GM19023 (cell line): ENCODE measurements around the gene XPO4.
"Not testable (repeated sequence)": the region's sequence is repeated elsewhere in the genome, so short reads cannot be mapped to it uniquely, and the experiment has no call there.

Experiments
- ATAC-seq: cut with Tn5 transposase; IDR thresholded peaks from one replicate; pipeline ENCODE4 v1.9.1; 2021; ENCODE audit warnings: mild to moderate bottlenecking, moderate library complexity; ENCODE audit not compliant: unreplicated experiment

XPO4 gene

DNA sequence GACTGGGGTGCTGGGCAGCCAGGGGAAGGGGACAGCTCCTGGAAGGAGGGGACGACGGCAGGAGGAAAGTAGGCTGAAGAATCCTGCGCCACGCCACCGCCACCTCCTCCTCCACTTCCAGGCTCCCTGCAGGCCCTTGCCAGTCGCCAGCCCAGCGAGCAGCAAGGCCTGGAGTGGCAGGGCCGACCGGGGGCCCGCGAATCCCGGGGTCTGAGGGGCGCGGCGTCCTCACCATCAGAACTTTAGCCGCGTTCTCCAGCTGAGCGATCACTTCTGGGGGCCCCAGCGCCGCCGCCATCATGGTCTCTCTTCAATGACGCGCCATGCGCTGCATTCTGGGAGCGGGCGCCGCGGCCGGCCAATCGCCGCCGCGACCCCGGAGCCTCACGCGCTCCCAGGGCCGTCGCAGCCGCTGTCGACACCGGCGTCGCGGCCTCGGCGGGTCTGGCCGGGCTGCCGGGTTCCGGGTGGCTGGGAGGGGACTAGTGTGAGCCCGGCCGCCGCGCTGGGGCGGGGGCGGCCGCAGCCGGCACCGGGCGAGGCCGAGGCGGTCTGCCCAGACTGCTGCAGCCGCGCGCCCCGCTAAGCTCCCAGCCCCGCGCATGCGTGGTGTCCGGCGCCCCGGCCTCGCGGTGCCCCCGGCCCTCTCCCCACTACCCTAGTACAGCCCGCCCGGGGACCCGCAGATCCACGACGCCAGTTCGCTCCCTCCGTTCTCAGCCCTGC lies at the start of gene XPO4:
Gene XPO4, minus strand, starts transcription at position 309 of the 726 bp plus-strand sequence. Its CDS starts 8 bp downstream, at position 301.
- peak; percentile 94 for ATAC-seq

DNA sequence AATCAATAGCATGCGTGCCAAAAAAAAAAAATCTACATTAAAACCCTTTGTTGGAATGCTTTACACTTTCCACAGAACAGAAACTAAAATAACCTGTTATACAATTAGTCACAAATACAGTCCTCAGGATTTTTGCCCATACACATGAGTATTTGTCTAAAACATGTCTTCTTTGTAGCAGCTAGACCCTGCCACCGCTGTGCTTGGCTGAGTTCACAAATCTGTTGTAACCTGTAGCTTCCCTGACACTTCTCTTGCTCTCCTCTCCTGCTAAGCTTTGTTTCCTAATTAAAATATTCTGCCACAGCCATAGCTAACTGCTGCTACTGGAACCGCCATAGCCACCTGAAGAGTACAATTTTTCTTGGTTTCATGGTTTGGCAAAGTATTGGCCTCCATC lies 45.5 kb upstream of the XPO4 start:
- not testable (repeated sequence) for ATAC-seq

DNA sequence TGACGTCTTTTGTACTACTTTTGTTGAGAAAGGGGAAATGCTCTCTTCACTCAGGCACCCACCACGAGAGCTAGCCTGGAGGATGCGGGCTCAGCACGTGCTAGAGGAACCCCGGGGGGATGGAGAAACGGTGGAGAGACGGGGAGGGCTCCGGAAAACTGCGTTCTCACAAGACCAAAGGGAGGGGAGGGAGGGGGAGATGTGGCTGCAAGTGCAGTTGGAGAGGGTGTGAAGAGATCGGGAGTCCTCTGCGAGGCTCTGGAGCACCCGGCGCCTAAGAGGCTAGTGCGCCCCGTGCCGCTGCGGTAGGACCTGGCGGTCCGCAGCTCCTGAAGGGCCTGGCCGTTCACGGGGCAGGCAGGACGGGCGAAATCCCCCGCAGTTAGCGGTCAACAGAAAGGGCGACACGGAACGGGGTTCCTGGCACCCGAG lies 43.4 kb upstream of the XPO4 start:
- ATAC-seq, result no peak

DNA sequence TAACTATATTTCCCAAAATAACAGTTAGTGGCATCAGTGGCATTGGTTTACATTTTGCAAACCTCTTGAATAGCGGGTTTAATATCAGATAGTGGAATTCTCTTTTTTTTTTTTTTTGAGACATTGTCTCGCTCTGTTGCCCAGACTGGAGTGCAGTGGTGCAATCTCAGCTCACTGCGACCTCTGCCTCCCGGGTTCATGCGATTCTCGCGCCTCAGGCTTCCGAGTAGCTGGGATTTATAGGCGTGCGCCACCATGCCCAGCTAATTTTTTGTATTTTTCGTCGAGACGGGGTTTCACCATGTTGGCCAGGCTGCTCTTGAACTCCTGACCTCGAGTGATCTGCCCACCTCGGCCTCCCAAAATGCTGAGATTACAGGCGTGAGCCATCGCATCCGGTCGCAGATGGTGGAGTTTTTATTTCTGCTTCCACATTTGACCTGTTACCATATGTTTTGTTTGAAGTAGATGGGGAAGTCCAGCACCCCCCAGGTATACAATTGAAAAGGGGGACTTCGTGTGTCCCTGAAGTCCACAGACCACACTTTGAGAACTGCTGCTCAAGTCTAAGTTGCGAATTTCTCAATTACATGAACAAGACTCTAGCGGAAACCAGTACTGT lies 40.5 kb upstream of the XPO4 start:
- no peak for ATAC-seq

DNA sequence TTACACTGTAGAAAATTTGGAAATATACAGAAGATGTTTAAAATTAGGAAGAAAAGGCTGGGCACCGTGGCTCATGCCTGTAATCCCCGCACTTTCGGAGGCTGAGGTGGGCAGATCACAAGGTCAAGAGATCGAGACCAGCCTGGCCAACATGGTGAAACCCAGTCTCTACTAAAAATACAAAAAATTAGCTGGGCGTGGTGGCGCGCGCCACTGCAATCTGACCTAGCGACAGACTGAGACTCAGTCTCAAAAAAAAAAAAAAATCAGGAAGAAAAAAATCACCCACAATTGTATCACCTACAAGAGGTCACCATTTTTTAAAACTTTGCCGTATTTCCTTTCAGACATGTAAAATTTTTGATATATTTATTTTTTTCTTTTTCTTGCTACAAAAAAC lies 38.0 kb upstream of the XPO4 start:
- not testable (repeated sequence) for ATAC-seq

DNA sequence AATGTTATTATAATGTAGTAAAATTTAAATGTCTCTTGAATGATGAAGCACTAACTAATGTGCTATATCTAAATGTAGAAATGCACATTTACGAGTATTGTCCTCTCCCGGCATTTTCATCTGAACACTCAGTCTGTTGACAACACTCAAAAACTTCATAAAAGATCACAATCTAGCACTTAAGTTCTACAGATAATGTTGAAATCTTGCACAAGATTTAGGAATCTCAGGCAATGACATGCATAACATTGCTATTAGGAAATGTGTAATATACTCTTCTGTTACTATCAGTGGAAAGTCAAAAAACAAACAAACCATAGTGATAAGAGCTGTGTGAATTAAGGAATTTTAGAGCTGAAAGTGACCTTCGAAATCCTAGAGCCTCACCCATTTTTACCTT lies 37.5 kb upstream of the XPO4 start:
- ATAC-seq, result no peak

DNA sequence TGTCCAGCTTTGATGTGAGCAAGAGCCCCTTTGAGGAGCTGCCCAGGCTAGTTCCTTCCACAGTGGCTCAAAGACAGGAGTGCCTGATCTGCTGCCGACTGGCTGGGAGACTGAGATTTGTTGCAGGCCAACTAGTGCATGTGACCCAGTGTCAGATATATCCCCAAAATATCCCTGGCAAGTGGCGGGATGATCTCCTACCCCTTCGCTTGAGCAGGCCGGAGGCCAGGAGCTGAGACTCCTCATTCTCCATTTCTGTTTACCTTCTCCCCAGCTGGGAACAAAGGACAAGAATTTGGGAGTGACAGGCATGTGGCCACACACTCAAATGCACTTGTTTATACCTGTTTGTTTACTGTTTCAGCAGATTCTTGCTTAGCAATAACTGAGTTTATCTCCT lies 37.1 kb upstream of the XPO4 start:
- no peak for ATAC-seq

DNA sequence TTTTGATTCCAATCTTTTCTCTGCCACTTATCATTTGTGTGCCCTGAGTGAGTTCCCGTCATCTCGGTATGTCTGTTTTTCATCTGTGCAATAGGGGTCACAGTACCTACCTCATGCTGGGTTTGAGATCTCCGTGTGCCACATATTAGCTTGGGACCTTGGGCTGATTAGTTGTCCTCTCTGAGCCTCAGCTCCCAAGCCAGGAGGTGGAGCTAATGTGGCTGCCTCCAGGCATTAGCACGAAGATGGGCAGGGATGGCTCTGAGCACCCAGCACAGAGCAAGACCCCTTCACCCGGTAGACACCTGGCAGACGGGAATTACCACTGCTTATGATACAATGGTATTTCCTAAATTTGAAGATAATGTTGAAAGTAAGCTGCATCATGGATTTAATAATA lies 35.8 kb upstream of the XPO4 start:
- ATAC-seq, result no peak

DNA sequence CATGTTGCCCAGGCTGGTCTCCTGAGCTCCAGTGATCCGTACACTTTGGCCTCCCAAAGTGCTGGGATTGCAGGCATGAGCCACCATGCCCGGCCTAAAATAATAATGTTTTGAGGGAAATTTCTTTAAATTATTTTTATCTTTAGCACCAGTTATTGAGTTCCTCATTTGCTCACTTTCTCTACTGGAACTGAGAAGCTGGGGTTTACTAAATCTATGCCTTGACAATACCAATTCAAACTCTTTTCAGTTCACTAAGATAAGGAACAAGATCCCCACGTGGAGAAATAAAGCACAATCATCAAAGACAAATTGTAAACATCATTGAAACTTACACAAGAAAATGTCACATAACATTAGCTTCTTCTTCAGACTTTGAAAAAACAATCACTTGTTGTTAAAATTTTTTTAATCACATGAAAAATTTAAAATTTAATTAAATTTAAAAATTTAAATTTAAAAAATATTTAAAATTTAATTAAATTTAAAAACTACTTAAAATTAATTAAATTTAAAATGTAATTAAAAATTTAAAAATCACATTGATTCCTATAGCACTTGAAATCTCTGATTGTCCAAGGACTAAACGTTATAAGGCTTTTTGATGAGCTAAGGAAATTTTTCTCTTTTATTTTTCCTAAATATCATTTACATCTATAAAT lies 25.2 kb upstream of the XPO4 start:
- no peak for ATAC-seq

DNA sequence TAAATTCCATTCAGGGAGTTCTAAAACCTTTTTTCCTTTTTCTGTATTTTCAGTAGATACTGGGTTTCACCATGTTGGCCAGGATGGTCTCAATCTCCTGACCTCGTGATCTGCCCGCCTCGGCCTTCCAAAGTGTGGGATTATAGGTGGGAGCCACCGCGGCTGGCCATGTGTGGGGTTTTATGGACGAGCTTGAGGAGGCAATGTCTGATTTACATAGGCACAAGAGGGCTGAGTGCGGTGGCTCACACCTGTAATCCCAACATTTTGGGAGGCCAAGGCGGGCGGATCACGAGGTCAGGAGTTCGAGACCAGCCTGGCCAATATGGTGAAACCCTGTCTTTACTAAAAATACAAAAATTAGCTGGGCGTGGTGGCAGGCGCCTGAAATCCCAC lies 22.8 kb upstream of the XPO4 start:
- not testable (repeated sequence) for ATAC-seq

DNA sequence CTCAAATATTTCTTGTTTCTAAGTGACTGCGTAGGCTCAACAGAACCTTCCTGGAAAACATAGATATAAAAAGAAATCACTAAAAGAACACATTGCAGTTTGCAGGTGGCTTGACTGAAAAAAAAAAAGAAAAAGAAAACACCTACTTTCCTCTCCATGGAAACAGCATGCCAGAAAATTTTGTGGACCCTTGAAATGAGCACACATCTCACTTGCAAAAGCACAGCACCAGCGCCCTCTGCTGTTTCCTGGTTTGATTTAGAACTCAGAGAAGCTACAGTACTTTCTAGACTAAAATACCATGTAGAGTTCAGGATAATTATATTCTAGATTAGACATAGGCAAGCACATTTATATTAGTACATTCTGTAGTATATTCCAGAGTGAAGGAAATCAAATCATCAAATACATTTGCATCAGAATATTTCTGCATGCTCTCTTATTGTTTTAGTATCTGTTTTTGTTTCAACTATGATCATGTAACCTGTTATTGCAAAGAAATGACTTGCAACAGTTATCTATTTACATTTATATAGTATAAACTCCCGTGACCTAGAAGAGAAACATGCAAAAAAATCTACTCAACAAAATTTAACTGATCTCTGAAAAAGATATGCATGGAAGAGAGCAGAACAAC lies 22.3 kb upstream of the XPO4 start:
- ATAC-seq, result no peak

DNA sequence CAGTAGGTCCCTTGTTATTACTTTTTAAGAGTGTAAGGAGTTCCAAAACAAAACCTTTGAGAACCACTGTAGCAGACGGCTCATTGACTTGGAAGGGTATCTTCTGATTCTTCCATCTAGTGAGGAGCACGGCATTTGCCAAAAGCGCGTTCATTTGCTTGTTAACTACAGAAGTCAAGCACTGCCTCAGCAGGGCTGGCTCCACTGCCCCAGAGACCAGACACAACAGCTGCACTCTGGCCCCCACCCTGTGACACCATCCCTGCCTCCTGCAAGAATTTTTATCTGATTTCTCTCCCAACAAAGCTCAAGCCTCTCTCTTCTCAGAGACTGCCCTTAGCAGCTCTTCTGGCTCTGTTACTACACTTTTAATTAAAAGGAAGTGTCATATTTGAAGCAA lies 20.7 kb upstream of the XPO4 start:
- no peak for ATAC-seq

DNA sequence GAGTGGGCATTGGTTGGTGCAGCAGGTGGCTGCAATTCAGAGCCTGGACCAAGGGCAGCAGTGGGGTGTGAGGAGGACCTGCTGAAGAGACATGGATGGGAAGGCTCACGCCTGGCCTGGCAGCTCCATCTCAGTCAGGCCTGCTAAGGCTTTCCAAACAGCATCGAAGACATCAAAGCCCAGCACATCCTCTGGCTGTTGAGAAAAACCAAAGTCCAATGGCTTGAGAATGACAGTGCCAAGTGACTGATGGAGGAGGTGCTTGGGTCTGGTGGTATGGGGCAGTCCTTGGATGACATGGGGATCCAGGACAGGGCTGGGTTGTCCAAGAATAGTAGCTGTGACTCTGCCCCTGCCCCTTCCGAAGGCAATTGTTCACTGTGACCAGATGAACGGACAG lies 19.0 kb upstream of the XPO4 start:
- ATAC-seq, result no peak

DNA sequence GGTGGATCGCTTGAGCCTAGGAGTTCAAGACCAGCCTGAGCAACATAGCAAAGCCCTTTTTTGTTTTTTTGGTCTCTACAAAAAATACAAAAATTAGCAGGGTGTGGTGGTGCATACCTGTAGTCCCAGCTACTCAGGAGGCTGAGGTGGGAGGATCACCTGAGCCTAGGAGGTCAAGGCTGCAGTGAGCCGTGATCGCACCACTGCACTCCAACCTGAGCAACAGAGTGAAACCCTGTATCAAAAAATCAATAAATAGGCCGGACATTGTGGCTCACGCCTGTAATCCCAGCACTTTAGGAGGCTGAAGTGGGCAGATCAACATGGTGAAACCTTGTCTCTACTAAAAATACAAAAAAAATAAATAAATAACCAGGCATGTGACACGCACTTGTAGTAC lies 13.1 kb upstream of the XPO4 start:
- ATAC-seq, result not testable (repeated sequence)

DNA sequence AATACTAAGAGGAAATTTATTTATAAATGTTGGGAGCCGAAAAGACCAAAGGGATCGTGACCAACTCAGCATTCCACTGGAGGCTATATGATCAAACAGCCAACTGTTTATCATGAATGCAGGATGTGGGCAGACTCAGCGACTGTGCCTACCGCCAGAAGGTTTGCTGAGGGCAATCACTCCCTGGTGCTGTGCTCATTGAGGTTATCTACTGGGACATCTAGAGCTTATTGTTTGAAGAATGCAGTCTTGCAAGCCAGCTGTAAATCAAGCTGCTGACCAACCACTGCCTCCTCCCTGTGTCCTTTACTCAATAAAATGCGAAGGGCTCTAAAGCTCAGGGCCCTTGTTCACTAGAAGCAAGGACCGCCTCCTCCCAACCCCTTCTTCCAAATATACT lies 8.5 kb upstream of the XPO4 start:
- ATAC-seq, result no peak

DNA sequence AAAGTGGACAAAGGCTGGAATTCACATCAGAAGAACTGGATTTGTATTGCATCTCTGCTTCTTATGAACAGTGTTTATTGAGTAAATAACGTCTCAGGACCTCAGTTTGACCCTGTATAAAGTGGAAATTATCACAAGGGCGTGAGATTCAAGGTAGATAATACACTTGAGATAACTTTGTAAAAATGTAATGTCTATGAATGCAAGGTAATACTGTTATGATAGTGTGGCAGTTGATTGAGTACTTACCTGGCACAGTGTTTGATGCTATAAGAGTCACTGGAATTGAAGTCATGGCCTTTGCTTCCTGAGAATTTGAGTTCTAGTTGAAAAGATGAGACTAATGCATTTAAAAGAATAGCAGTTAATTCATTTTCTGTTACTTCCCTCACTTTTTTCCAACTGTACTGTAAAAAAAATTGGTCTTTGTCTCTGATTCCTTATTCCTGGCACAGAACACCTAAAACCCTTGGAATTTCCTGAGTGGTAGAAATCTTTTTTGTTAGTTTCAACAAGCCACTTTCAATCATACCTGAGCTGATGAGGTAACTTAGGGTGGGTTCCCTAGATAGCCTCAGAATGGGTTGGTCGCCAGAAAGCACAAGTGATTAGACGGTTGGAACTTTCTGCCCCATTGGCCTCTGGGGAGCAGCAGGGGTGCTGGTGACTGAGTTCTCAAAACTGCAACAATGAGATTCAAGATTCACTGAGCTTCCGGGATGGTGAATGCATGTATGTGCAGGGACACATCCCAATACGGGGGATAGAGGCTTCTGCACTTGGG lies 6.4 kb upstream of the XPO4 start:
- no peak for ATAC-seq

DNA sequence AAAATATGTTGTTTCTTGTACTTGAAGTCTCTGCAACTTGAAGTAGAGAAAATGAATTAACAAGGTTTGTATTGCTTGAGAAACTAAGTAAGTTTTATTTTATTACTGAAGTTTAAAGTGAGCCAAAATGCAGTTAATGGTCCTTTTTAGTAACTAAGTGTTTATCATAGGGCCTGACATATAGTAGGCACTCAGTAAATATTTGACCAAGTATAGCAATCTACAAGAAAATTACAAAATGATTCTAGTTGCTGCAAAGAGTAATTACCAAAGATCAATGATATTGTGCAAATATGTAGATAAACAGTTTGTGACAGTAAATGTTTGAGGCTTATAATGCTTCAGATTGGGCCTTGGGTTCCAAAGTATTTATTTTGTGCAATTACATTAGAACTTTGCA lies 2.4 kb upstream of the XPO4 start:
- ATAC-seq, result no peak

DNA sequence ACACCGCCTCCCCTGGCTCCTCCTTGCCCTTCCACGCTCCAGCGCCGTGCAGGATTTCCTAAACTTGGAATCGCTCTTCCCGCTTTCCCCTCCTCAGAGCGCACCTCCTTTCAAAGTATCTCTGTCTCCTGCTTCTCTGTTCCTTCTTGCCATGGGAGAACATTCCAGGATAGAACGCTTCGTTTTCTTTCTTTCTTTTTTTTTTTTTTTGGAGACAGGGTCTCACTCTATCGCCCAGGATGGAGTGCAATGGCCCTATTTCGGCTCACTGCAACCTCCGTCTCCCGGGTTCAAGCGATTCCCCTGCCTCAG lies 574 bp upstream of the XPO4 start:
- no peak for ATAC-seq

DNA sequence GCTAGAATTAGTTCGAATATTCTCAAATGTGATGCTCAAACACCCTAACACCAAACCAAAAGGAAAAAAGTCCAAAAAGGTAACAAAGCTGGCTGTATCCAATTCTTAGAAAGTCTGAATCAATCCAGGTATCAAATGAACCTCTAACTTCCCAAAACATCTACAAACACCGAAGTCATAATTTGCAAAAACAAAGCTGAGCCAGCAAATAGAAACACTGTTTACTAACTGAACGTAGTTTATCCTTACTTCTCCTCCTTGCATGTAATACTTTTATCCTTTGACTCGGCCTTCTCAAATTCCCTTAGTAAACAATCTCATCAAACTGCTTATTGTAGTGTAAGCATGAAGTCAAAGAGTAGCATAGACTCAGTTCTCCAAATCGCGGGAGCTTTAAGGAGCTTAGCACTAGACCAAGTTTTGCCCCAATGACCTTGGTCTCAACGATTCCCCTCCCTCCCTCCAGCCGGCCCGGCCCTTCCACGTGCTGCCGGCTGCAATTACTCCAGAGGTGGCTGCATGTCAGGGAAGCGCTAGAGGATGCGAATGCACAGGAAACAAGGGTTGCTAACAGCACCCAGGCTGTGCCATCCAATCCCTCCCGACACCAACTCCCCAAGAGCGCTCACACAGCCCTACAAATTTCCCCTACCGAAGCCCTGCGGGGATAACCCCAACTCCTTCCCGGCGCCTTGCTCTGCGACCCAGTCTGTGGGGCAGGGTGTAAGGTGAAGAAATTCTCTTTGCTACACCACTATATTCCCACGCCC lies 693 bp downstream of the XPO4 start:
- peak; percentile 40 for ATAC-seq

DNA sequence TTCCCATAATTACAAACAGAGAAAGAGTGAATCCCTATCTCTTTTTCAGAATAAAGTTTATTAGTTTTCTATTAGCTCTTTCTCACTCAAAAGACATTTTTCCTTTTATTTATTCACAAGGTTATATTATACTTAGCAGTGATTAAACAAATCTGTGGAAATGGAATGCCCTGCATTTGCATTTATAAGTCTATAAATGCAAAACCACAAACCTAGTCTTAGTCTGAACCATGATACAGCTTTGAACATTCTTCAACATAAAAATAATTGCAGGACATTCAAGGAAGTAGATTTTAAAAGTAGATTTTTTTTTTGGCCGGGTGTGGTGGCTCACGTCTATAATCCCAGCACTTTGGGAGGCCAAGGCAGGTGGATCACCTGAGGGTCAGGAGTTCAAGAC lies 8.3 kb downstream of the XPO4 start:
- ATAC-seq, result no peak
